Head of caudate nucleus (tissue), 42 donors: Measurements from ENCODE around the gene SPX.

Experiments used
- DNase-seq, 42 donors: peaks; one replicate each; pipeline versions ENCODE4 v3.0.0 to v3.0.0-alpha.2; 2020 to 2021; ENCODE audit warnings: mixed read lengths in 7 of 42
- intact Hi-C: fragments of 100-400 bp; cut with DNase I; formaldehyde crosslinking; loops from one replicate; pipeline ENCODE4 v1.15.0; 2022

The SPX gene

DNA sequence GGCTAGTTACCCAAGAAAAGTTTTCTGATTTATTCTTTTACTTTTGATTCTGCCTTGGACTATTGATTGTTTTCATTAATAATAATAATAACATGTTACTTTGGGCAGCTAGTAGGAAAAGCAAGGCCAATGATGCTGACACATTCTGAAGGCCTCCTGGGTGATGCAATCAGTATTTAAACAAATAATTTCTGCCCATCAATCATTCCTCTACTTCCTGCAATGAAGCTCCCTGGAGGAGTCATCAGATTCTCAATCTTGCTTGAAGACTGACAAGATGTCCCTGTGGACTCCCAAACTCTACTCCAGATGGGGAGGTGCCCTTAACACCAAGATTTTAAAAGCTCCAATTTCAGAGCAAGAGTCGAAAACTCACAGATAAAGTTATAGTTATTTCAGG, at the start of gene SPX:
TSS of gene SPX (plus strand) at position 244 of the 400 bp plus-strand sequence. CDS start 177 bp downstream, outside the sequence.
- DNase-seq, result no peak
- intact Hi-C loops, result loop anchor here (10.0 kb wide), 1 partner anchor 129 kb away; the partner anchor contains the start of gene LDHB

GRCh38 chr12:21476949-21477348, 49.1 kb upstream of the SPX start:
- no peak for DNase-seq
- intact Hi-C loops, result no loop called here

DNA sequence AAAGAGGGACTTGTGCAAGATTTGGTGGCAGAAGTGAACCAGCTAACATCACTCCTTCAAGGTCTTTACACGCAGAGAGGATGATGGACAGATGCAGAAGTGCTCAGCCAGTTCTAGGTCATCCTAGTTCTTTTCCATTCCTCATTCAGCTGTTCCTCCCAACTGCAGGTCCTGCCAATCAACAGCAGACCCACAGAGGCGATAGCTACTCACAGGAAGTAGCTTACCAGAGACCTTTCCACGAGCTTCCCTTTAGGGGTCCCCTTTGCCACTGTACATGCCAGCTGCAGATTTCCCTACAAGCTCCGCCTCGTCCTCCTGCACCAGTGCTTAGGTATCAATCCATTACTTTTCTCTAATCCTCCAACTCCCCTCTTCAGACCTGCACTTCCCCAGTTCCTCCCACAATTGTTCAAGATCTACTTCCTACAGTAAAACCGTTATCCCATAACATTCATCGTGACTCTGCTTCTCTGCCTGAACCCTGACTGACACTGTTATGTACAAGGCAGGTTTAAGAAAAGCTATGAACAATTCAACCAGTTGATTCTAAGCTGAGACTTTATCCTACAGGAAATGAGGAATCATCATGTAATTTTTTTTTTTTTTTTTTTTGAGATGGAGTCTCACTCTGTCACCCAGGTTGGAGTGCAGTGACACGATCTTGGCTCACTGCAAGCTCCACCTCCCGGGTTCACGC, 47.2 kb upstream of the SPX start:
- intact Hi-C loops, result no loop called here
- peak in 3 of 42 donors; percentile 5 to 14 (median 5) for DNase-seq

DNA sequence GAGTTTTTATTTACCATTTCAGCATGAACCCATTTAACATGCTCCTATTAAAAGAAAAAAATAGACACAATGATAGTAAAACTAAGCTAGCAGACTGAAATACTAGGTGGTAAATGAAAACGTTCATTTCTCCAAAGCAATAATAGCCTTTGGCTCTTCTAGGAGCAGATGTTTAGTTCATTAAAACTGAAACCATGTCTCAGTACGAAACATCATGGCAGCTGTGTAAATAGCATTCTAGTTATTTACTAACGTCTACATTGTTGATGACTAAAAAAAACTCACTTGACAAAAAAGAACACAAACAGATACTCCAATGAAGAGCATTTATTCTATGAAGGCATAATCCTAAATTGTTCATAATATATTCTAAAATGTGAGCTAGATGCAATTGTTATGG, 42.6 kb upstream of the SPX start:
- no peak for DNase-seq

GRCh38 chr12:21485998-21486397, 40.1 kb upstream of the SPX start:
- intact Hi-C loops, result no loop called here
- DNase-seq, result no peak

More for the DNA sequence above, 42.6 kb upstream of the SPX start:
- intact Hi-C loops, result no loop called here

DNA sequence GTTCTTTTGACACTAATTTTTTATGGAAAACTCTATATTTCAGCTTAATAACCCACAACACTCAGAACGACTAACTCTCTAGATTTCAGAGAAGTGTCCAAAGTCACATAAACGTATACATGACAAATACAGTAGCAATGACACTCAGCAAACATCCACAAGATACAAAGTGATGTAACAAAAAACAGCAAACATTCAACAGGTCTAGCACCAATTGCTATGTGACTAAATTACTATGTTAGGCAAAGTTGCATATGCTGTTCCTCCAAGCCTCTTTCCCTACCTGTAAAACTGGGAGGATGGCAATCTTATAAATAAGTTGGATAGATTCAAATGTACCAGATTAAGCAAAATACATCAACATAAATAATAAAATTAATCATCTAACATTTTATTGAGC, 26.3 kb upstream of the SPX start:
- intact Hi-C loops, result no loop called here

GRCh38 chr12:21500786-21501257, 25.3 kb upstream of the SPX start:
- DNase-seq, result peak in 2 of 42 donors; percentile 1 to 4
- intact Hi-C loops, result no loop called here

More for the DNA sequence above, 26.3 kb upstream of the SPX start:
- no peak for DNase-seq

GRCh38 chr12:21501258-21502163, 24.6 kb upstream of the SPX start, which contains the start of the genes GOLT1B and RECQL:
TSS of gene GOLT1B (plus strand) at chr12:21501789. CDS start at chr12:21501924, 135 bp downstream.
TSS of gene RECQL (minus strand) at chr12:21501635. CDS start at chr12:21499570, 2,065 bp downstream.
- intact Hi-C loops, result no loop called here
- DNase-seq, result peak; percentile 82 to 98 (median 95)

DNA sequence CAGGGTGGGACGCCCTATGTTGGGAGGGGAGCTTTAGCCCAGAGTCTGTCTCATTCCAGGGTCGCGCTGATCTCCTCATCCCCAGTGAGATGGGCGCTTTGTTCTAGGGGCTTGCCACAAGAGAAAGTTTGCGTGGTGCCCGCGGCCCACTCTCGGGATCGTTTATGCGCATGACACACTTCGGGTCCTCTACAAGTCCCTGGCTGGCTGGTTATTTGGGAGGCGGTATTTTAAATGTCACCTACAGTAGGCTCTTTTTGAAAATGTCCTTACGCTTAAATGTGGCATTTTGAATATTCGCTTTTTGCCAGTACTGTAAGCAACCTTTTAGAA, 24.0 kb upstream of the SPX start:
- intact Hi-C loops, result no loop called here

DNA sequence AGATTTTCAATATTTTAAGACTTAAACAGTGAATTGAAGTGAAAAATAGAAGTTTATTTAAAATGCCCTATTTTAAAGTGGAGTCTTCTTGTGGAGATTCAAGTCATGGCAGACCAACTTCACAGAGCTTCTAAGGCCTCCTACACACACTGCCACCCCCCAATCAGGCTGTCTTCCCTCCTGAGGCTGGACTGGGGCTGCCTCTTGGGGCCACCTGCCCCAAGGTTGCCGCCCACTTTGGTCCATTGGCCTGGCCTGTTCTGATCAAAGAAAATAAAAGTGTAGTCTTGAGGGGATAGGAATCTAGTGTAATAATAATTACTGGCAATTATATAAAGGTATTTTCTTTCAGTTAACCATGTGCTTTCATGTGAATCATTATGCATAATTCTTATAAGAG, 23.2 kb upstream of the SPX start:
- no peak for DNase-seq
- intact Hi-C loops, result no loop called here

More for the DNA sequence above, 24.0 kb upstream of the SPX start:
- peak in 39 of 42 donors; percentile 4 to 63 (median 33) for DNase-seq

DNA sequence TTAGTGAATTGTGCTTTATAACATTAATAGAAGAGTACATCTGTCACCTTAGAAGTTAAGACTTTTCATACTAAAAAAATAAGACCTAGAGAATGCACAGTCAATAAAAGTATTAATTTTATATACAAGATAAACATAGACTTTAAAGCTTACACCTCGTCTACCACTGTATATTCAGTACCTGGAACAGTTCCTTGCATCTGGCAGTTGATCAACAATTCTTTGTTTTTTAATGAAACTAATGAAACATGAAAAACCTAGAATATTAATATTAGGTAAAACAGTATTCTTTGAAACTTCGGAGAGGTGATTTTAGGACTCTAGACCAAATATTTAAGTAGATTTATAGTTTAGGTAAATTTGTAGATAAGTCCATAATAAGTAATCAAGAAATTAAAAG, 20.2 kb upstream of the SPX start:
- intact Hi-C loops, result no loop called here
- no peak for DNase-seq

DNA sequence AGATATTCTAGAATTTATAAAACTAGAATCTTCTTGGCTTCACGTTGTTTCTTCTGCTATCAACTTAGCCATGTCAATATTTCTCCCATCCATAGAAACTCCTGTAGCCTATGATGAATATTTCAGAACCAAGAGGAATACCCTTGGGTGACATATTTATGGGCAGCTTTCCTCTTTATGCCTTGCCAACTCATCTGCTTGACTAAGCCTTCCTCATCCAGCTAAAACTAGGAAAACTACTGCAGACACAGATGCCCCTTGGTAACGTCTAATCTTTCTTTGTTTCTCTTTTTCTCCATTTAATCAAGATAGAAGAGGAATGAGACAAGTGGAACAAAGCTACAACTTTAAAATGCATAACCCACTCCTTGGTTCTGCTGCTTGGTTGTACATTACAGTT, 18.2 kb upstream of the SPX start:
- no peak for DNase-seq
- intact Hi-C loops, result no loop called here

DNA sequence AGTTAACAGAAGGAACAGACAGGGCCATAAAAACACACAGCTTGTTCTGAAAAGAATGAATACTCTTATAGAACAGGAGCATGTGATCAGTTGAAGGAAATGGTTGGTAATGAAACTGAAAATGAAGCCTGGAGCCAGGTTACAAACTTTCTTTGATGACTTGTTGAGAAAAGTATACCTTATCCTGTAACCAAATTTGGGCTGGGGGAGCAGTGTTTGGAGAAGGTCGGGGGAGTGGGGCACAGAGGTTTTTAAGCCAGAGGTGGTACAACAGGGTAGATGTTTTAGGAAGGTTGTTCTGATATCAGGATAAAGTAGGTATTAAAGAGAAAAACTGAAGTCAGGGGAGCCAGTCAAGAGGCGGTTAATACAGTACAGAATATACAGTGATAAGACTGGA, 16.3 kb upstream of the SPX start:
- intact Hi-C loops, result no loop called here
- DNase-seq, result no peak

DNA sequence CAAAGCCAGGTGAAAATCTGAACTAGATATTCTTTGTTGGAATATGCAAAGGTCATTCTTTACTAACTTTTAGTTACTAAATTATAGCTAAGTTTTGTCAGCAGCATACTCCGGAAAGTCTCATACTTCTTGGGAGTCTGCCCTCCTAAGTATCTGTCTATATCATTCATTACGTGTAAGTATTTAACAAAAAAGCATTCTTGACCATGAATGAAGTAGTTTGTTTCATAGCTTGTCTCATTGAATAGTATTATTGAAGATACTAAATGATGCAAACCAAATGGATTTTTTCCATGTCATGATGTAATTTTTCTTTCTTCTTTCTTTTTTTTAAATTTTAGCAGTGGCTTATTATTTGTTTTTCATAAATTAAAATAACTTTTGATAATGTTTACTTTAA, 9.8 kb upstream of the SPX start:
- DNase-seq, result no peak
- intact Hi-C loops, result no loop called here

DNA sequence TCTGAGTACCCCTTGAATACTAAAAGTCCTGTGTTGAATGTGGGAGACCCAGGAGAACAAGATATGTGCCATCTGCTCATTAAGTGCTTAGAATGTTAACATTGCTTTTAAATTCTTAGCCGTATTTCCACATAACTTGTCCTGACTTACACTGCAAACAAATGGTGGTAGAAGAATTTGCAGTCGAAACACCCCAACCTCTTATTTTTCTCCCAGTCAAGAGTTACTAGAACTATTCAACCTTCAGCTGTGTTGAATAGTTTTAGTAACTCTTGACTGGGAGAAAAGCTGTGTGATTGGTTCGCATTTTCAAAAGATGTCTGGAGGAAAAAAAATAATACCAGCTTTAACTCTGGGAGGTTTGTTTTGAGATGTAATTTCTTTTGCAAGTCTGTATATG, 7.6 kb upstream of the SPX start:
- intact Hi-C loops, result no loop called here
- DNase-seq, result no peak

DNA sequence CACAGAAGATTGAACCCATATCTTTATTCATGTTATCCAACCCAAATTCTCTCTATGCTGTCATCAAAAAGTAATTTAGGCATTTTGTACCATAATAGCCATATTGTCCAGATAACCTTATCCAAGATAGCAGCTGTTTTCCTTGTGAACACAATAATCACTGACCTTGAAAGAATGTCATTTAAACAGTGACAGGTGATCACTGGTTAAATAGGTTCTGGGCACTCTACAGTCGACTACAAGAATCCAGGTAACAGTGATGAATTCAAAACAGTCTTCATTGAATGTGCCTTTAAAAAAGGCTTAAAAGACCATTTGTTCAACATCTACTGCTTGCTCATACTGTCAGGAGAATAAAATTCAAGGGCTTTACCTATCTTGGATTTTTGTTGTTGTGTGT, 4.6 kb upstream of the SPX start:
- intact Hi-C loops, result loop anchor here (10.0 kb wide), 1 partner anchor 133 kb away; the partner anchor contains the start of gene LDHB
- DNase-seq, result no peak

GRCh38 chr12:21523148-21523547, 2.9 kb upstream of the SPX start:
- no peak for DNase-seq
- intact Hi-C loops, result loop anchor here (10.0 kb wide), 1 partner anchor 132 kb away; the partner anchor contains the start of gene LDHB

DNA sequence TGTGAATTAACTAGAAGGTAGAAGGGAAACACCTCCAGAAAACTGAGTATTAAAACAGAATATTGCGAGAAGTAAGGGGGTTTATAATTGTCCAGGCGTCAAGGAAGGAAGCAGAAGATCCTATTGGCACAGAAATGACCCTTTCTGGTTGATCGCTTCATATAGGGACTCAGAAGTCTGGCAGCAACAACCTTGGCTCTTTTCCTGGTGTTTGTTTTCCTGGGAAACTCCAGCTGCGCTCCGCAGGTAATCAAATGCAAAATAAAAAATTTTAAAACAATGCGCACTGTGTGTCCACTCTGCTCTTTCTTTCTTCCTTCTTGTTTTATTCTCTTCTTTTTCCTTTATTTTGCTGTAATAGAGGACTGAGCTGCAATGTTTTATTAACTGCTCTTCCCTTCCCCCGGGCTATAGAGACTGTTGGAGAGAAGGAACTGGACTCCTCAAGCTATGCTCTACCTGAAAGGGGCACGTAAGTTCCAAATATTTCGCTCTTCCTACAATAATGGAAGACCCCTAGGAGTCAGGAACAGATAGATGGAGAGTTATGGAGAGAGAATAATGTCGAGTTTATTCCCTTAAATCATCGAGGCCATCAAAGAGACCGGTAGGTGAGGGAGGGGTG, 737 bp downstream of the SPX start:
- intact Hi-C loops, result loop anchor here (10.0 kb wide), 1 partner anchor 128 kb away; the partner anchor contains the start of gene LDHB
- DNase-seq, result no peak

GRCh38 chr12:21527451-21528180, 1.5 kb downstream of the SPX start:
- intact Hi-C loops, result loop anchor here (10.0 kb wide), 1 partner anchor 127 kb away; the partner anchor contains the start of gene LDHB
- peak; percentile 21 to 87 (median 70) for DNase-seq
